OCI-LY3 (cell line): Measurements from ENCODE around the gene TNNC2.

ENCODE experiments used
- H2AFZ ChIP-seq: fragments of 200-600, 300-600 bp; shearing (Covaris generic); 2 replicates; pipeline ENCODE4 v1.6.0; 2014; ENCODE audit warnings: antibody characterized with exemption, low read depth, low read length
- H3K27ac ChIP-seq: fragments of 200-600, 300-600 bp; sonication (generic); 2 replicates; pipeline ENCODE4 v1.5.1; 2014; ENCODE audit warnings: mild to moderate bottlenecking, low read length, moderate library complexity, mixed read lengths
- H3K27me3 ChIP-seq: fragments of 200-600, 300-600 bp; sonication (generic); 2 replicates; pipeline ENCODE4 v1.6.1; 2014; ENCODE audit warnings: low read depth, low read length, mixed read lengths
- H3K36me3 ChIP-seq: fragments of 200-600, 300-600 bp; sonication (generic); replicated peaks from 2 replicates; pipeline ENCODE3; 2014; ENCODE audit warnings: low read depth, low read length, mixed read lengths
- H3K4me1 ChIP-seq: fragments of 300-600, 200-600 bp; sonication (generic); 2 replicates; pipeline ENCODE4 v1.6.1; 2014; ENCODE audit warnings: low read length, mixed read lengths
- H3K4me2 ChIP-seq: fragments of 200-600, 300-600 bp; sonication (generic); 2 replicates; pipeline ENCODE4 v1.6.1; 2014; ENCODE audit warnings: low read length, mixed read lengths
- H3K4me3 ChIP-seq: fragments of 300-600, 200-600 bp; sonication (generic); 2 replicates; pipeline ENCODE4 v1.5.1; 2014; ENCODE audit warnings: antibody characterized with exemption, mild to moderate bottlenecking, low read length, moderate library complexity
- H3K79me2 ChIP-seq: fragments of 300-600, 200-600 bp; shearing (Covaris generic); 2 replicates; pipeline ENCODE4 v1.6.1; 2014; ENCODE audit warnings: mild to moderate bottlenecking, low read length, mixed read lengths
- H3K9ac ChIP-seq: fragments of 300-600, 200-600 bp; shearing (Covaris generic); 2 replicates; pipeline ENCODE4 v1.6.0; 2014; ENCODE audit warnings: mild to moderate bottlenecking, low read length, moderate library complexity
- H3K9me3 ChIP-seq: fragments of 200-600, 300-600 bp; shearing (Covaris generic); 2 replicates; pipeline ENCODE4 v1.6.1; 2014; ENCODE audit warnings: low read length, mixed read lengths; ENCODE audit not compliant: insufficient read depth
- H4K20me1 ChIP-seq: fragments of 200-600, 300-600 bp; sonication (generic); 2 replicates; pipeline ENCODE4 v1.6.1; 2016; ENCODE audit warnings: low read length, mixed read lengths; ENCODE audit not compliant: insufficient read depth
- CTCF ChIP-seq: fragments of 200-600, 300-600 bp; sonication (generic); IDR thresholded peaks from 2 replicates; pipeline ENCODE4 v1.5.1; 2014; ENCODE audit warnings: antibody characterized with exemption, low read length, low read depth
- EZH2phosphoT487 ChIP-seq: fragments of 200-600 bp; shearing (Covaris generic); IDR thresholded peaks from 2 replicates; pipeline ENCODE4 v1.6.1; 2018; ENCODE audit warnings: antibody characterized with exemption, mixed run types, low read depth

Gene TNNC2

GRCh38 chr20:45859916-45860315 is 32.8 kb upstream of the TNNC2 start:
- Histone ChIP-seq H2AFZ (no peak overlapping the region), H3K27ac (no peak overlapping the region), H3K27me3 (no peaks in the 10 kb centered on the region), H3K4me1 (peaks cover 15% of the 10 kb centered on the region), H3K9ac (no peak overlapping the region), H3K36me3 (peaks cover 2% of the 10 kb centered on the region), H4K20me1 (no peaks in the 10 kb centered on the region), H3K9me3 (no peaks in the 10 kb centered on the region), H3K4me3 (no peak overlapping the region), H3K4me2 (no peak overlapping the region), H3K79me2 (peaks cover 17% of the 10 kb centered on the region)
- TF ChIP-seq CTCF (no peak), EZH2phosphoT487 (no peak)

- Histone ChIP-seq H3K27me3 (no peaks in the 10 kb centered on the region), H3K4me2 (peak overlapping the region; percentile 75), H2AFZ (peak overlapping the region; percentile 96), H3K79me2 (peaks cover 17% of the 10 kb centered on the region), H3K4me3 (peak overlapping the region; percentile 82), H3K36me3 (peaks cover 7% of the 10 kb centered on the region), H3K9me3 (no peaks in the 10 kb centered on the region), H3K27ac (peak overlapping the region; percentile 63), H3K4me1 (peaks cover 15% of the 10 kb centered on the region), H4K20me1 (no peaks in the 10 kb centered on the region), H3K9ac (peak overlapping the region; percentile 81)
- TF ChIP-seq EZH2phosphoT487 (no peak), CTCF (no peak)
These were observed 30.7 kb upstream of the TNNC2 start for GRCh38 chr20:45857882-45858216.

- Histone ChIP-seq H3K9me3 (no peaks in the 10 kb centered on the region), H3K27me3 (no peaks in the 10 kb centered on the region), H3K9ac (peak within 1 kb of the TSS; percentile 81), H3K27ac (peak within 1 kb of the TSS; percentile 63), H3K4me1 (peaks cover 15% of the 10 kb centered on the region), H2AFZ (peak within 1 kb of the TSS; percentile 96), H4K20me1 (no peaks in the 10 kb centered on the region), H3K79me2 (peaks cover 17% of the 10 kb centered on the region), H3K4me3 (peak within 1 kb of the TSS; percentile 82), H3K36me3 (peaks cover 7% of the 10 kb centered on the region), H3K4me2 (peak within 1 kb of the TSS; percentile 98)
- TF ChIP-seq EZH2phosphoT487 (no peak), CTCF (no peak)
These were observed 30.2 kb upstream of the TNNC2 start, which contains the start of the genes ACOT8 and ZSWIM3 for GRCh38 chr20:45857114-45857881. TSS of gene ACOT8 (minus strand) at chr20:45857392. CDS start at chr20:45857315, 77 bp downstream. TSS of gene ZSWIM3 (plus strand) at chr20:45857614. CDS start at chr20:45857826, 212 bp downstream.

GRCh38 chr20:45853484-45853883 is 26.4 kb upstream of the TNNC2 start:
- Histone ChIP-seq H2AFZ (no peak overlapping the region), H3K4me2 (no peak overlapping the region), H4K20me1 (no peaks in the 10 kb centered on the region), H3K4me1 (peaks cover 13% of the 10 kb centered on the region), H3K27me3 (no peaks in the 10 kb centered on the region), H3K4me3 (no peak overlapping the region), H3K27ac (no peak overlapping the region), H3K36me3 (peaks cover 7% of the 10 kb centered on the region), H3K9ac (no peak overlapping the region), H3K9me3 (no peaks in the 10 kb centered on the region), H3K79me2 (peaks cover 16% of the 10 kb centered on the region)
- TF ChIP-seq CTCF (no peak), EZH2phosphoT487 (no peak)
